Prostate gland (tissue), 2 donors: ENCODE measurements around the gene SIDT1. TPM values are rescaled to one million over a fixed set of nuclear protein-coding genes. Genes with fewer than 3 reads are reported as not detected.

Source experiments
- DNase-seq: peaks from one replicate; pipeline ENCODE4 v3.0.0-alpha.2; 2019; ENCODE audit warnings: low spot score
- H3K27ac ChIP-seq, 2 donors: fragments of 200-600 bp; sonication (generic); 2 replicates each; pipeline ENCODE4 v1.5.1; 2017 to 2019
- H3K27me3 ChIP-seq: fragments of 200-600 bp; sonication (generic); replicated peaks from 2 replicates; pipeline ENCODE4 v1.5.1; 2019; ENCODE audit not compliant: insufficient read depth
- H3K36me3 ChIP-seq, 2 donors: fragments of 200-600 bp; sonication (generic); 1 replicate in 1 of 2; 2 replicates in 1 of 2; pipeline versions ENCODE4 v1.5.1 to v1.8.1; 2017 to 2019
- H3K4me1 ChIP-seq: fragments of 200-600 bp; sonication (generic); replicated peaks from 2 replicates; pipeline ENCODE4 v1.5.1; 2019
- H3K4me3 ChIP-seq, 2 donors: fragments of 200-600 bp; sonication (generic); 2 replicates each; pipeline ENCODE4 v1.5.1; 2017 to 2019
- H3K9me3 ChIP-seq: fragments of 200-600 bp; sonication (generic); 2 replicates; pipeline ENCODE4 v1.5.1; 2017
- CTCF ChIP-seq, 4 experiments: fragments of 200-600 bp in 2 of 4; fragments of 450-650 bp in 2 of 4; sonication (generic) in 2 of 4; IDR thresholded peaks; 1 replicate in 3 of 4; 2 replicates in 1 of 4; pipeline ENCODE4 v1.5.1; 2016 to 2019; ENCODE audit warnings: antibody characterized with exemption in 4 of 4, mild to moderate bottlenecking in 2 of 4, moderate library complexity in 2 of 4
- POLR2A ChIP-seq: fragments of 450-650 bp; IDR thresholded peaks from one replicate; pipeline ENCODE4 v1.6.1; 2016; ENCODE audit warnings: antibody characterized with exemption, mild to moderate bottlenecking
- POLR2AphosphoS5 ChIP-seq: sonication (generic); formaldehyde crosslinking; IDR thresholded peaks from one replicate; pipeline ENCODE4 v1.6.1; 2017; ENCODE audit warnings: antibody characterized with exemption
- WGBS: methylation state at CpG from one replicate; pipeline ENCODE4 v1.1.5; 2018; 5-methylcytosine and 5-hydroxymethylcytosine counted together
- intact Hi-C: fragments of 100-400 bp; cut with DNase I; formaldehyde crosslinking; loops from one replicate; pipeline ENCODE4 v1.14.2; 2022
- total RNA-seq, 2 donors: library from RNA; depleted of rRNA; stranded (reverse); fragments of >200 nt; gene quantifications; one replicate each; pipeline ENCODE4 v1.1.0, GENCODE V29; 2016

Gene SIDT1
- total RNA-seq, 2 donors from 2014 or later = 19.9 to 31.2 TPM

GRCh38 chr3:113601240-113601639, 68.9 kb downstream of the SIDT1 start:
- no peaks in the 10 kb centered on the region for H3K27me3 ChIP-seq
- 79% methylated on average over 2 of the region's 2 CpGs for WGBS

GRCh38 chr3:113602256-113602655, 69.9 kb downstream of the SIDT1 start:
- intact Hi-C loops = no loop called here
- no peaks in the 10 kb centered on the region for H3K9me3 ChIP-seq
- DNase-seq = no peak
- no peak overlapping the region for H3K4me3 ChIP-seq
- TF ChIP-seq CTCF (IDR thresholded peaks at IDR 0.05) (no peak), POLR2A (no peak), POLR2AphosphoS5 (no peak)
- no peaks in the 10 kb centered on the region for H3K27me3 ChIP-seq
- no peak overlapping the region for H3K27ac ChIP-seq
- H3K36me3 ChIP-seq = no peaks in the 10 kb centered on the region
- no peaks in the 10 kb centered on the region for H3K4me1 ChIP-seq
- 97% methylated on average over 2 of the region's 2 CpGs for WGBS

More at GRCh38 chr3:113601240-113601639, 68.9 kb downstream of the SIDT1 start:
- Histone ChIP-seq H3K4me3 (no peak overlapping the region), H3K36me3 (no peaks in the 10 kb centered on the region), H3K27ac (no peak overlapping the region), H3K4me1 (no peaks in the 10 kb centered on the region), H3K9me3 (no peaks in the 10 kb centered on the region)
- TF ChIP-seq CTCF (IDR thresholded peaks at IDR 0.05) (no peak), POLR2AphosphoS5 (no peak), POLR2A (no peak)
- DNase-seq = no peak
- intact Hi-C loops = no loop called here

- no peaks in the 10 kb centered on the region for H3K9me3 ChIP-seq
- no peaks in the 10 kb centered on the region for H3K36me3 ChIP-seq
- H3K4me3 ChIP-seq = no peak overlapping the region
- no peak overlapping the region for H3K27ac ChIP-seq
- H3K27me3 ChIP-seq = no peaks in the 10 kb centered on the region
- no peak for DNase-seq
- WGBS = 90% methylated on average over 11 of the region's 11 CpGs
- TF ChIP-seq POLR2A = no peak
- no peak for TF ChIP-seq POLR2AphosphoS5
- TF ChIP-seq CTCF (IDR thresholded peaks at IDR 0.05) = no peak
- intact Hi-C loops = no loop called here
- no peaks in the 10 kb centered on the region for H3K4me1 ChIP-seq
These were observed 70.5 kb downstream of the SIDT1 start for GRCh38 chr3:113602836-113603235.

- 53% methylated on average over 8 of the region's 8 CpGs for WGBS
- Histone ChIP-seq H3K4me1 (no peaks in the 10 kb centered on the region), H3K9me3 (no peaks in the 10 kb centered on the region), H3K27me3 (no peaks in the 10 kb centered on the region), H3K36me3 (no peaks in the 10 kb centered on the region), H3K27ac (no peak overlapping the region), H3K4me3 (no peak overlapping the region)
- no peak for TF ChIP-seq POLR2A
- TF ChIP-seq CTCF (IDR thresholded peaks at IDR 0.05) = no peak
- no peak for TF ChIP-seq POLR2AphosphoS5
- intact Hi-C loops = no loop called here
- DNase-seq = no peak
These were observed 74.3 kb downstream of the SIDT1 start for GRCh38 chr3:113606539-113607218.

- Histone ChIP-seq H3K4me1 (no peaks in the 10 kb centered on the region), H3K27ac (no peak overlapping the region), H3K36me3 (no peaks in the 10 kb centered on the region), H3K4me3 (no peak overlapping the region), H3K9me3 (no peaks in the 10 kb centered on the region), H3K27me3 (no peaks in the 10 kb centered on the region)
- TF ChIP-seq CTCF (IDR thresholded peaks at IDR 0.05) (no peak), POLR2A (no peak), POLR2AphosphoS5 (no peak)
- DNase-seq = no peak
- WGBS = 82% methylated on average over 5 of the region's 5 CpGs
- intact Hi-C loops = no loop called here
These were observed 74.9 kb downstream of the SIDT1 start for GRCh38 chr3:113607219-113607596.
